ENCODE measurements around the gene LRRC4C. TPM values are rescaled to one million over a fixed set of nuclear protein-coding genes. Genes with fewer than 3 reads are reported as not detected.

LRRC4C gene
- total and polyA plus RNA-seq, 2 experiments from 2014 or later = 0.35 to 1.1 TPM

DNA sequence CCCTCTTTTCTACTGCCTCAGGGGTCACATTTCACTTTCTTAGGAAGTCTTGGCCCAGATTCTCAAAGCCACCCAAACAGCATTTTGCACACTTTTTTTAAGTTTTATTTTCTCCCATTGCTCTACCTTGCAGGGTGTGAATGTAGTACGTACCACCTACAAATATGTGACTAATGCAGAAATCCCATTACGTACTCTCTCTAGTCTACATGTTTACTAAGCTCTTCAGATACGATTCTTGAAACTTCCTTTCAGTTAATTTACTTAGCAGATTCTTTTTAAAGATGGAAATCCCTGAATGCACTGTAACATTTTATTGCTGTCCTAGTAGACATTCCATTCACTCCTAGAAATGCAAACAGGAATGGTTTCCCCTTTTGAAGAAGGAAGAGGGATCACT is 61.3 kb downstream of the LRRC4C start (continued):
- no peak for TF ChIP-seq ZNF462 (CRISPR knock-in tag; IDR thresholded peaks at IDR 0.05)

GRCh38 chr11:41394521-41395195 is 64.8 kb downstream of the LRRC4C start:
- Histone ChIP-seq H3K79me2 (replicated peaks; ENCODE audit: insufficient read depth) (no peaks in the 10 kb centered on the region), H3K4me3 (peak overlapping the region; percentile 4; the same call in 1 of the 2 replicates), H3K9me2 (ENCODE audit: insufficient read depth) (no peaks in the 10 kb centered on the region), H3K4me2 (peak overlapping the region; percentile 36), H2AFZ (no peak overlapping the region), H3K27me3 (ENCODE audit: insufficient read depth) (no peaks in the 10 kb centered on the region), H3K4me1 (ENCODE audit: insufficient read depth) (peaks cover 55% of the 10 kb centered on the region), H3K27ac (ENCODE audit: low read depth) (peak overlapping the region; percentile 93), H3K36me3 (ENCODE audit: insufficient read depth) (no peaks in the 10 kb centered on the region), H3F3A (replicated peaks; ENCODE audit: low read depth) (no peaks in the 10 kb centered on the region), H4K20me1 (replicated peaks; ENCODE audit: insufficient read depth) (no peaks in the 10 kb centered on the region)
- TF ChIP-seq NANOG (IDR thresholded peaks at IDR 0.05; ENCODE audit: borderline replicate concordance) = peak; percentile 53; the same call in 1 of the 2 replicates
- no peak for TF ChIP-seq JUNB (IDR thresholded peaks at IDR 0.05; ENCODE audit: unreplicated experiment)
- Mint-ChIP-seq H3K4me1 (peaks cover 82% of the 10 kb centered on the region), H3K36me3 (ENCODE audit: low read depth) (no peaks in the 10 kb centered on the region), H3K4me3 (peak overlapping the region; percentile 39), H3K27me3 (ENCODE audit: insufficient read depth, low read depth, poor library complexity) (peaks cover 2% of the 10 kb centered on the region), H3K9me3 (no peaks in the 10 kb centered on the region), H3K27ac (peak overlapping the region; percentile 98)
- peak; percentile 46 for DNase-seq (ENCODE audit: low spot score)
- peak; percentile 39 for ATAC-seq

GRCh38 chr11:41392596-41392995 is 66.9 kb downstream of the LRRC4C start:
- Histone ChIP-seq H3K27ac (ENCODE audit: low read depth) (peak overlapping the region; percentile 93), H2AFZ (no peak overlapping the region), H3K4me2 (peak overlapping the region; percentile 47), H3K36me3 (ENCODE audit: insufficient read depth) (no peaks in the 10 kb centered on the region), H3K27me3 (ENCODE audit: insufficient read depth) (no peaks in the 10 kb centered on the region), H3K9me2 (ENCODE audit: insufficient read depth) (no peaks in the 10 kb centered on the region), H3F3A (replicated peaks; ENCODE audit: low read depth) (no peaks in the 10 kb centered on the region), H3K79me2 (replicated peaks; ENCODE audit: insufficient read depth) (no peaks in the 10 kb centered on the region), H3K4me3 (0 out of 2 replicates have a peak overlapping the region, but pooled peaks have one; percentile 0), H4K20me1 (replicated peaks; ENCODE audit: insufficient read depth) (no peaks in the 10 kb centered on the region), H3K4me1 (ENCODE audit: insufficient read depth) (peaks cover 55% of the 10 kb centered on the region)
- Mint-ChIP-seq H3K4me3 (peak overlapping the region; percentile 18; the same call in 2 of the 3 replicates), H3K36me3 (ENCODE audit: low read depth) (no peaks in the 10 kb centered on the region), H3K27ac (peak overlapping the region; percentile 98), H3K27me3 (ENCODE audit: insufficient read depth, low read depth, poor library complexity) (peaks cover 2% of the 10 kb centered on the region), H3K4me1 (peaks cover 73% of the 10 kb centered on the region), H3K9me3 (no peaks in the 10 kb centered on the region)
- peak; percentile 84 for ATAC-seq
- peak; percentile 86 for DNase-seq (ENCODE audit: low spot score)
- TF ChIP-seq ZNF462 (CRISPR knock-in tag; IDR thresholded peaks at IDR 0.05) = peak; percentile 62

Measured in GM23338 (cell line).